GM18861 (cell line): Measurements from ENCODE around the gene CD58.
"Not testable (repeated sequence)": the region's sequence is repeated elsewhere in the genome, so short reads cannot be mapped to it uniquely, and the experiment has no call there.

ENCODE experiments used
- ATAC-seq: cut with Tn5 transposase; IDR thresholded peaks from one replicate; pipeline ENCODE4 v1.9.1; 2021; ENCODE audit not compliant: unreplicated experiment

The CD58 gene

GRCh38 chr1:116593401-116593800 lies 22.6 kb upstream of the CD58 start:
- ATAC-seq, result not testable (repeated sequence)

GRCh38 chr1:116591951-116592605 lies 21.3 kb upstream of the CD58 start:
- ATAC-seq, result not testable (repeated sequence)

- not testable (repeated sequence) for ATAC-seq
Measured at GRCh38 chr1:116591006-116591950, 20.5 kb upstream of the CD58 start.

GRCh38 chr1:116590359-116591005 lies 19.7 kb upstream of the CD58 start:
- ATAC-seq, result not testable (repeated sequence)

- ATAC-seq, result not testable (repeated sequence)
Measured at GRCh38 chr1:116589101-116589735, 18.4 kb upstream of the CD58 start.

GRCh38 chr1:116587501-116588227 lies 16.8 kb upstream of the CD58 start:
- ATAC-seq, result no peak

- ATAC-seq, result no peak
Measured at GRCh38 chr1:116586741-116587143, 15.9 kb upstream of the CD58 start.

GRCh38 chr1:116585886-116586285 lies 15.1 kb upstream of the CD58 start:
- no peak for ATAC-seq

GRCh38 chr1:116581323-116581885 lies 10.6 kb upstream of the CD58 start:
- ATAC-seq, result no peak

- ATAC-seq, result no peak
Measured at GRCh38 chr1:116580446-116581322, 9.9 kb upstream of the CD58 start.

GRCh38 chr1:116579259-116579875 lies 8.5 kb upstream of the CD58 start:
- no peak for ATAC-seq

GRCh38 chr1:116578581-116578980 lies 7.8 kb upstream of the CD58 start:
- ATAC-seq, result no peak

GRCh38 chr1:116577759-116578314 lies 7.0 kb upstream of the CD58 start:
- ATAC-seq, result no peak

GRCh38 chr1:116574581-116575291 lies 3.9 kb upstream of the CD58 start:
- no peak for ATAC-seq

- ATAC-seq, result no peak
Measured at GRCh38 chr1:116573431-116574095, 2.7 kb upstream of the CD58 start.

- ATAC-seq, result no peak
Measured at GRCh38 chr1:116572771-116573430, 2.1 kb upstream of the CD58 start.

GRCh38 chr1:116572099-116572498 lies 1.3 kb upstream of the CD58 start:
- ATAC-seq, result no peak
